ENCODE data around the gene TKFC.

Gene TKFC

GRCh38 chr11:61384271-61385242 is 51.5 kb downstream of the TKFC start:
- H3K9me3 Mint-ChIP-seq = no peaks in the 10 kb centered on the region
- H3K27ac Mint-ChIP-seq = no peak overlapping the region
- no peak overlapping the region for H3K4me3 Mint-ChIP-seq
- H3K36me3 Mint-ChIP-seq (ENCODE audit: low read depth) = no peaks in the 10 kb centered on the region
- no peaks in the 10 kb centered on the region for H3K27me3 Mint-ChIP-seq
- H3K4me1 Mint-ChIP-seq (ENCODE audit: low read depth) = peaks cover 9% of the 10 kb centered on the region

DNA sequence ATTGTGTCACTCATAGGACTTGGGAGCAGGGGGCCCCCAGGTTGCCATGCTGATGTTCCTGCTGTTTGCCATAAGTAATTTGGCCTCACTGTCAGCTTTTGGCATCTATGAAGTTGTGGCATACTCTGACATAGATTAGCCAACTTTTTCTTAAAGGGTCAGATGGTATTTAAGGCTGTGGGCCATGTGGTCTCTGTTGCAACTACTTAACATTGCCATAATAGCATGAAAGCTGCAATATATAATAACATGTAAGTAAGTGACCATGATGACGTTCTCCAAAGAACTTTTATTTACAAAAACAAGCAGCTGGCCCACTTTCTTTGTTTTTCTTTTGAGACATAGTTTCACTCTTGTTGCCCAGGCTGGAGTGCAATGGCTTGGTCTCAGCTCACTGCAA is 57.1 kb downstream of the TKFC start:
- Mint-ChIP-seq H3K4me1 (ENCODE audit: low read depth) (peaks cover 33% of the 10 kb centered on the region), H3K9me3 (no peaks in the 10 kb centered on the region), H3K27ac (no peak overlapping the region), H3K4me3 (no peak overlapping the region), H3K27me3 (no peaks in the 10 kb centered on the region), H3K36me3 (ENCODE audit: low read depth) (peaks cover 3% of the 10 kb centered on the region)

GRCh38 chr11:61392981-61393595 is 60.1 kb downstream of the TKFC start:
- Mint-ChIP-seq H3K9me3 (no peaks in the 10 kb centered on the region), H3K4me1 (ENCODE audit: low read depth) (peaks cover 26% of the 10 kb centered on the region), H3K27ac (peak overlapping the region; percentile 92), H3K27me3 (no peaks in the 10 kb centered on the region), H3K36me3 (ENCODE audit: low read depth) (peaks cover 11% of the 10 kb centered on the region), H3K4me3 (peak overlapping the region; percentile 91)
